GM18868 (cell line): ENCODE measurements around the gene PRSS22.

Source experiments
- ATAC-seq: cut with Tn5 transposase; IDR thresholded peaks from one replicate; pipeline ENCODE4 v1.9.1; 2021; ENCODE audit warnings: mild to moderate bottlenecking, moderate library complexity; ENCODE audit not compliant: unreplicated experiment

The PRSS22 gene

GRCh38 chr16:2852731-2853507, 5.1 kb downstream of the PRSS22 start:
- no peak for ATAC-seq

- no peak for ATAC-seq
Measured at GRCh38 chr16:2852003-2852730, 5.8 kb downstream of the PRSS22 start.

- no peak for ATAC-seq
Measured at GRCh38 chr16:2848933-2849725, 8.8 kb downstream of the PRSS22 start.

GRCh38 chr16:2846511-2847310, 11.3 kb downstream of the PRSS22 start:
- ATAC-seq, result no peak

- ATAC-seq, result no peak
Measured at GRCh38 chr16:2845116-2845515, 12.9 kb downstream of the PRSS22 start.

GRCh38 chr16:2843526-2843925, 14.4 kb downstream of the PRSS22 start:
- no peak for ATAC-seq

- no peak for ATAC-seq
Measured at GRCh38 chr16:2842340-2843000, 15.5 kb downstream of the PRSS22 start.

- no peak for ATAC-seq
Measured at GRCh38 chr16:2841606-2842339, 16.2 kb downstream of the PRSS22 start.

- no peak for ATAC-seq
Measured at GRCh38 chr16:2840914-2841313, 17.1 kb downstream of the PRSS22 start.

GRCh38 chr16:2839650-2840450, 18.1 kb downstream of the PRSS22 start:
- no peak for ATAC-seq

GRCh38 chr16:2838928-2839327, 19.0 kb downstream of the PRSS22 start:
- ATAC-seq, result no peak

- ATAC-seq, result no peak
Measured at GRCh38 chr16:2836646-2837508, 21.1 kb downstream of the PRSS22 start.

- no peak for ATAC-seq
Measured at GRCh38 chr16:2835638-2836493, 22.1 kb downstream of the PRSS22 start.

- no peak for ATAC-seq
Measured at GRCh38 chr16:2834968-2835367, 23.0 kb downstream of the PRSS22 start.

- no peak for ATAC-seq
Measured at GRCh38 chr16:2833776-2834175, 24.2 kb downstream of the PRSS22 start.

GRCh38 chr16:2831203-2831602, 26.8 kb downstream of the PRSS22 start:
- ATAC-seq, result no peak

GRCh38 chr16:2830355-2830695, 27.6 kb downstream of the PRSS22 start:
- no peak for ATAC-seq
